ENCODE measurements around the gene BABAM2. TPM values are rescaled to one million over a fixed set of nuclear protein-coding genes. Genes with fewer than 3 reads are reported as not detected.
"Not testable (repeated sequence)": the region's sequence is repeated elsewhere in the genome, so short reads cannot be mapped to it uniquely, and the experiment has no call there.

Gene BABAM2
- total RNA-seq, 2 donors from 2014 or later, result 36.4 to 40.9 TPM

GRCh38 chr2:28253543-28253942 lies 363.0 kb downstream of the BABAM2 start:
- H3K27me3 Mint-ChIP-seq (ENCODE audit: insufficient read depth), result no peaks in the 10 kb centered on the region
- H3K4me3 Mint-ChIP-seq, result no peak overlapping the region
- no peaks in the 10 kb centered on the region for H3K36me3 Mint-ChIP-seq (ENCODE audit: low read depth)
- H3K4me1 Mint-ChIP-seq, result no peaks in the 10 kb centered on the region
- no peak for TF ChIP-seq CTCF (conservative IDR thresholded peaks at IDR 0.05)
- 87 to 100% methylated on average over 1 to 2 of the region's 2 CpGs for WGBS, 2 experiments (ENCODE audit: insufficient coverage in 1 of 2, insufficient read length in 1 of 2)
- H3K9me3 ChIP-seq (ENCODE audit: control insufficient read depth, low read length), result no peaks in the 10 kb centered on the region
- DNase-seq, result no peak
- no peaks in the 10 kb centered on the region for H3K4me1 ChIP-seq (ENCODE audit: control insufficient read depth, insufficient read depth, low read length)
- H3K27me3 ChIP-seq (ENCODE audit: control insufficient read depth, insufficient read depth, low read length, poor library complexity, severe bottlenecking), result no peaks in the 10 kb centered on the region
- no peak overlapping the region for H3K27ac ChIP-seq (ENCODE audit: low read depth, low read length)
- no peaks in the 10 kb centered on the region for H3K36me3 ChIP-seq (ENCODE audit: control insufficient read depth, insufficient read depth, low read length)
- H3K9ac ChIP-seq (ENCODE audit: extremely low read depth, low read length, poor library complexity, severe bottlenecking), result no peak overlapping the region
- H3K27ac Mint-ChIP-seq, result no peak overlapping the region
- no peaks in the 10 kb centered on the region for H3K9me3 Mint-ChIP-seq
- H3K4me3 ChIP-seq (ENCODE audit: low read length), result no peak overlapping the region

DNA sequence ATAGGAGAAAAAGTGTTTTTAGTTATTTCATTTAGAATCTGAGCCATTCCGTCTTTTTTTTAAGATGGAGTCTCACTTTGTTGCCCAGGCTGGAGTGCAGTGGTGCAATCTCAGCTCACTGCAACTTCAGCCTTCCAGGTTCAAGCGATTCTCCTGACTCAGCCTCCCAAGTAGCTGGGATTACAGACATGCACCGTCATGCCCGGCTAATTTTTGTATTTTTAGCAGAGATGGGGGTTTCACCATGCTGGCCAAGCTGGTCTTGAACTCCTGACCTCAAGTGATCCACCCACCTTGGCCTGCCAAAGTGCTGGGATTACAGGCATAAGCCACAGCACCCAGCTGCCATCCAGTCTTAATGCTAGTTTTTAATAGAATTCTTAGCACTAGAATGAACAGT lies 364.7 kb downstream of the BABAM2 start:
- H3K36me3 ChIP-seq (ENCODE audit: control insufficient read depth, insufficient read depth, low read length); H3K4me3 Mint-ChIP-seq; H3K27ac Mint-ChIP-seq; H3K9ac ChIP-seq (ENCODE audit: extremely low read depth, low read length, poor library complexity, severe bottlenecking); H3K27me3 ChIP-seq (ENCODE audit: control insufficient read depth, insufficient read depth, low read length, poor library complexity, severe bottlenecking); H3K27ac ChIP-seq (ENCODE audit: low read depth, low read length); H3K27me3 Mint-ChIP-seq (ENCODE audit: insufficient read depth); DNase-seq; H3K9me3 Mint-ChIP-seq; H3K36me3 Mint-ChIP-seq (ENCODE audit: low read depth); H3K9me3 ChIP-seq (ENCODE audit: control insufficient read depth, low read length); H3K4me1 Mint-ChIP-seq; H3K4me1 ChIP-seq (ENCODE audit: control insufficient read depth, insufficient read depth, low read length); H3K4me3 ChIP-seq (ENCODE audit: low read length): not testable (repeated sequence)
- 94 to 96% methylated on average over 4 of the region's 4 CpGs for WGBS, 2 experiments (ENCODE audit: insufficient coverage in 1 of 2, insufficient read length in 1 of 2)

GRCh38 chr2:28257182-28257581 lies 366.7 kb downstream of the BABAM2 start:
- Histone ChIP-seq H3K36me3 (ENCODE audit: control insufficient read depth, insufficient read depth, low read length) (no peaks in the 10 kb centered on the region), H3K27ac (ENCODE audit: low read depth, low read length) (no peak overlapping the region), H3K27me3 (ENCODE audit: control insufficient read depth, insufficient read depth, low read length, poor library complexity, severe bottlenecking) (no peaks in the 10 kb centered on the region), H3K9me3 (ENCODE audit: control insufficient read depth, low read length) (no peaks in the 10 kb centered on the region), H3K4me1 (ENCODE audit: control insufficient read depth, insufficient read depth, low read length) (no peaks in the 10 kb centered on the region), H3K4me3 (ENCODE audit: low read length) (no peak overlapping the region), H3K9ac (ENCODE audit: extremely low read depth, low read length, poor library complexity, severe bottlenecking) (no peak overlapping the region)
- Mint-ChIP-seq H3K36me3 (ENCODE audit: low read depth) (peaks cover 2% of the 10 kb centered on the region), H3K27me3 (ENCODE audit: insufficient read depth) (no peaks in the 10 kb centered on the region), H3K9me3 (no peaks in the 10 kb centered on the region), H3K4me1 (no peaks in the 10 kb centered on the region), H3K4me3 (no peak overlapping the region), H3K27ac (no peak overlapping the region)
- no peak for DNase-seq
- no peak for TF ChIP-seq CTCF (conservative IDR thresholded peaks at IDR 0.05)
- WGBS, 2 experiments (ENCODE audit: insufficient coverage in 1 of 2, insufficient read length in 1 of 2), result 88 to 100% methylated on average over 1 to 3 of the region's 3 CpGs

DNA sequence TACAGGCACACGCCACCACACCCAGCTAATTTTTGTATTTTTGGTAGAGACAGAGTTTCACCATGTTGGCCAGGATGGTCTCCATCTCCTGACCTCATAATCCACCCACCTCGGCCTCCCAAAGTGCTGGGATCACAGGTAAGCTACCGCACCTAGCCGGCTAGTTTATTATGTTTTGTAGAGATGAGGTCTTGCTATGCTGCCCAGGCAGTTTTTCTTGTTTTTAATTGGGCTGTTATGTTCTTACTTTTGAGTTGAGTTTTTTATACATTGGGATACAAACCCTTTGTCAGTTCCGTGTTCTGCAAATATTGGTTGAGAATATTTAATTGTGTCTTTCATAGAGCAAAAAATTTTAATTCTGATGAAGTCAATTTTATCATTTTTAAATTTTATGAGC lies 368.7 kb downstream of the BABAM2 start:
- H3K27me3 Mint-ChIP-seq (ENCODE audit: insufficient read depth); H3K27ac ChIP-seq (ENCODE audit: low read depth, low read length); H3K4me3 Mint-ChIP-seq; H3K27ac Mint-ChIP-seq; H3K9ac ChIP-seq (ENCODE audit: extremely low read depth, low read length, poor library complexity, severe bottlenecking); H3K9me3 Mint-ChIP-seq; H3K4me1 ChIP-seq (ENCODE audit: control insufficient read depth, insufficient read depth, low read length); H3K9me3 ChIP-seq (ENCODE audit: control insufficient read depth, low read length); DNase-seq; H3K4me3 ChIP-seq (ENCODE audit: low read length); H3K4me1 Mint-ChIP-seq; H3K36me3 Mint-ChIP-seq (ENCODE audit: low read depth); H3K27me3 ChIP-seq (ENCODE audit: control insufficient read depth, insufficient read depth, low read length, poor library complexity, severe bottlenecking); H3K36me3 ChIP-seq (ENCODE audit: control insufficient read depth, insufficient read depth, low read length): not testable (repeated sequence)
- 91 to 100% methylated on average over 3 to 5 of the region's 5 CpGs for WGBS, 2 experiments (ENCODE audit: insufficient coverage in 1 of 2, insufficient read length in 1 of 2)

Measured in endodermal cell (in vitro differentiated cells).